HG03135 (cell line): ENCODE results near the gene GOLGA7B.
"Not testable (repeated sequence)": the region's sequence is repeated elsewhere in the genome, so short reads cannot be mapped to it uniquely, and the experiment has no call there.

ENCODE experiments used
- ATAC-seq: cut with Tn5 transposase; IDR thresholded peaks from one replicate; pipeline ENCODE4 v1.9.1; 2021; ENCODE audit warnings: mild to moderate bottlenecking, moderate library complexity; ENCODE audit not compliant: unreplicated experiment

The GOLGA7B gene

GRCh38 chr10:97830064-97830463 lies 19.6 kb upstream of the GOLGA7B start:
- no peak for ATAC-seq

DNA sequence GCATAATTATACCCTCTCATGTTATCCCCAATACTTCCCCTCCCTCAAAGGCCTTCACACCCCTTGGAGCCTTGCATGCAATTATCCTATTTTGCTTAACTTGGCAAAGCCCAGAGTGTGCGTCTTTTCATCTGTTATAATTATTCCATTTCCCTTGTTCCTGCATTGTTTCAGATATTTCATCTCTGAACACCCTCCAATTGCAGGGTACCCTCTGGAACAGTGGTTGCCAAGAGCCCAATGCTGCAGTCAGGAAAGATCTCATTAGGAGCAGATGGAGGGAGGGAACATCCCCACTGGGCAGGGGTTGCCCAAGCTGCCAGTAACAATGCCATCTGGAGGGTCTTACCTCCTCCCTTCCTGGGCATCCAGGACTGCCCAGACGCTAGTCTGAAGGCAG lies 18.4 kb upstream of the GOLGA7B start:
- no peak for ATAC-seq

DNA sequence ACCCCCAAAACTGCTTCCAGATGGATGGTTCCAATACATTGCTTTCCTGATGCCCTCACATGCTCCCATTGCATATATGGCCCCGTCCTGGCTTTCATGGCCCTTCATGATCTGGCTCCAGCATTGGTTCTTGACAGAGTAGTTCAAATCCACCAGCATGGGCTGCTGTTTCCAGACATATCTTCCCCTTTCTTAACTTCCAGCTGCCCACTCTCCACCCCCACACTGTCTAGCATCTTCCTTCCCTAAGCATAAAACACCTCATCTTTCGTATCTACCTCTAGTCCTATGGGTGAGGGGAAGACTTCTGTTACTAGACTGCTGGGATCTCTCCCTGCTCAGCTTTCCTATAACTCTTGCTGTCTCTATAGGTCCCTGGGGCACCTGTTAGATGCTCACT lies 13.2 kb upstream of the GOLGA7B start:
- ATAC-seq, result no peak

- no peak for ATAC-seq
Observed at GRCh38 chr10:97838091-97838490, 11.6 kb upstream of the GOLGA7B start.

DNA sequence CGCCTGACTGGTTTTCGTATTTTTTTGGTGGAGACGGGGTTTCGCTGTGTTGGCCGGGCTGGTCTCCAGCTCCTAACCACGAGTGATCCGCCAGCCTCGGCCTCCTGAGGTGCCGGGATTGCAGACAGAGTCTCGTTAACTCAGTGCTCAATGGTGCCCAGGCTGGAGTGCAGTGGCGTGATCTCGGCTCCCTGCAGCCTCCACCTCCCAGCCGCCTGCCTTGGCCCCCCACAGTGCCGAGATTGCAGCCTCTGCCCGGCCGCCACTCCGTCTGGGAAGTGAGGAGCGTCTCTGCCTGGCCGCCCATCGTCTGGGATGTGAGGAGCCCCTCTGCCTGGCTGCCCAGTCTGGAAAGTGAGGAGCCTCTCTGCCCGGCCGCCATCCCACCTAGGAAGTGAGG lies 8.5 kb upstream of the GOLGA7B start:
- not testable (repeated sequence) for ATAC-seq

DNA sequence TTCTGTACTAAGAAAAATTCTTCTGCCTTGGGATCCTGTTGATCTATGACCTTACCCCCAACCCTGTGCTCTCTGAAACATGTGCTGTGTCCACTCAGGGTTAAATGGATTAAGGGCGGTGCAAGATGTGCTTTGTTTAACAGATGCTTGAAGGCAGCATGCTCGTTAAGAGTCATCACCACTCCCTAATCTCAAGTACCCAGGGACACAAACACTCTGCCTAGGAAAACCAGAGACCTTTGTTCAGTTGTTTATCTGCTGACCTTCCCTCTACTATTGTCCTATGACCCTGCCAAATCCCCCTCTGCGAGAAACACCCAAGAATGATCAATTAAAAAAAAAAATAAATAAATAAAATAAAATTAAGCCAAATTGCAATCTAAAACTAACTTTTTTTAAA lies 7.5 kb upstream of the GOLGA7B start:
- not testable (repeated sequence) for ATAC-seq

- no peak for ATAC-seq
Observed at GRCh38 chr10:97842656-97843280, 6.9 kb upstream of the GOLGA7B start.

- ATAC-seq, result no peak
Observed at GRCh38 chr10:97843281-97843671, 6.4 kb upstream of the GOLGA7B start.

GRCh38 chr10:97843972-97844371 lies 5.7 kb upstream of the GOLGA7B start:
- ATAC-seq, result not testable (repeated sequence)

DNA sequence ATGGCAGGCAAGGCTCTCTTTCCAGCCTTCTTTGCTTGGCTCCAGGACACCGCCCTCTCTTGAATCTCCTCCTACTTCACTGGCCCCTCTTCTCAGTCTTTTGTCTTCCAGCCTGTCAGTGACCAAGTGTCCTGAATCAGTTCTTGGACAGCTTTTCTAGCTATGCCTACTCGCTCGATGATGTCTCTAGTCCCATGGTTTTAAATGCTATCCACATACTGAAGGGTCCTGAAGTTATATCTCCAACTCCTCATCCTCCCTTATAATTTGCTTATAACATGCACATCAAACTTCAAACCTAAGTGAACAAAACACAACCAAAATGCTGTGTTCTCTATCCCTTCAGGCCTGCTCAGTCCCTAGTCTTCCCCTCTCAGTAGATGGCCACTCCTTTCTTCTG lies 5.0 kb upstream of the GOLGA7B start:
- no peak for ATAC-seq

DNA sequence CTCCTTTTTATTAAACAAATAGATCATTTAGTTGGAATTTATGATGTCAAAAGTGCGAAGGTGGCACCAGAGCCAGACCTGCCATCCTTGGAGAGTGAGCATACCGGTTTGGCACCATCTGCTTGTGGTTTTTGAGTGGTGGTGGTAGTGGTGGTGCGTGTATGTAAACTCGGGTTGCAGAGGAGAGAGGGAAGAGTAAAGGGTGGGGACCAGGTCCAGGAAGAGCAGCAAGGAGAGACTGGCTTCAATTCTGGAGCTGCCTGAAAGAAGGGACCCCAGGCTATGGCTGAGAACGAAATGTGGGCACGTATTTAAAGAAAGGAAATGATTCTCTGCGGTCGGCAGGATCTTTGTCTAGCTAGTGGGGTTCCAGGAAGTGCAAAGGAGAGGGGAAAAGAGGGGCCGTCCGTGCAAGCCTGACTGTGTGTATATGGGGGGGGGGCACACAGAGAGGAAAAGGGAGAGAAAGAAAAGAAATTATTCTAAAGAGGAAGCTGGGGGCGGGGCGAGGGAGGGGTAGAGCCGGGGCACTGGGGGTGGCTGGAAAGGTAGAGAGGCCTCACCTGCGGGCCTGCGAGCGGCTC lies 448 bp upstream of the GOLGA7B start:
- ATAC-seq, result peak; percentile 32

DNA sequence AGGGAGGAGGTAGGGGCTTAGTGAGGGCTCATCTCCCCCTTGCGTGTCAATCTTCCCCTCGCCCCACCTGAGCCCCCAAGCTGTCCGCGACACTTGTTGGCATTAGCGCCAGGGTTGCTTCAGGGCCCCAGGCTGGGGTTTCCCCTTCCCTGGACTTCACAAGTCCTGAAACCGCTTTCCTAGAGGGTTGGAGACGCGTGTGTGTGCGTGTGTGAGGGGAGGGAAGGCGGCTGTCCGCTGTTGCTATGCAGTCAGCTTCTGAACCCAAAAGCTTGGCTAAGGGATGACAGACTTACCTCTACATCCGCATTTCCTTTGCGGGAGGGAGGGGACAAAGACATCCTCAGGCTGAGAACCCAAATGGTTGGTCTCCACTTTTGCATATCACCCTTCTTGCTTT lies 803 bp downstream of the GOLGA7B start:
- no peak for ATAC-seq

DNA sequence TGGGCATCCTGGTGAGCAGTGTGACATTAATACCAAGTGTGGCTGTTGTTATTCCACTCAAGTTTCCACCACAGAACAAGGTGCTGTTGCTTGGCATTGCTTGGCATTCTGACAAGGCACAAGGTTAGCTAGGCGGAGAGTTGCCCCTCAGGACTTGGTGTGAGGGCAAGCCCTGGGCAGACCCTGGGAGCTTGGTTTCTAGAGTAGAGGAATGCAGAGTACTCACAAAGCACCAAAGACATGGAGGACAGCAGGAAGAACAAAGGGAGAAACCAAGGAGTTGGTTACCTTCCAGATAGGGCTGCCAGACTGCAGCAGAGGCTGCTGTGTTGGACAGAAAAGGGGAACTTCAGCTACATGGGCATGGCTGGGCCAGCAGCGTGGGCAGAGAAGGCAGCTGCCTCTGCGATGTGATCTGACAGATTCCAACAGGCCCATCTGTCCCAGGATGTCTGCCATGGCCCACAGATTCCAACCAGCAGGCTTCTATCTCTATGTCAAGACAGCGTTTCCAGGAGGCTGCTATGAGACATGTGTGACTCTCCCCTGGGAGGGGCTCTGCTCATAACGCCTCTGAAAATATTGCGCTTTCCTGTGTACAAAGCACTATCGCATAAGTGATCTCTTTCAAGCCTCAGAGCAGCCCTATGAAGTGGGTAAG lies 1.8 kb downstream of the GOLGA7B start:
- no peak for ATAC-seq

GRCh38 chr10:97852277-97852676 lies 2.6 kb downstream of the GOLGA7B start:
- no peak for ATAC-seq

DNA sequence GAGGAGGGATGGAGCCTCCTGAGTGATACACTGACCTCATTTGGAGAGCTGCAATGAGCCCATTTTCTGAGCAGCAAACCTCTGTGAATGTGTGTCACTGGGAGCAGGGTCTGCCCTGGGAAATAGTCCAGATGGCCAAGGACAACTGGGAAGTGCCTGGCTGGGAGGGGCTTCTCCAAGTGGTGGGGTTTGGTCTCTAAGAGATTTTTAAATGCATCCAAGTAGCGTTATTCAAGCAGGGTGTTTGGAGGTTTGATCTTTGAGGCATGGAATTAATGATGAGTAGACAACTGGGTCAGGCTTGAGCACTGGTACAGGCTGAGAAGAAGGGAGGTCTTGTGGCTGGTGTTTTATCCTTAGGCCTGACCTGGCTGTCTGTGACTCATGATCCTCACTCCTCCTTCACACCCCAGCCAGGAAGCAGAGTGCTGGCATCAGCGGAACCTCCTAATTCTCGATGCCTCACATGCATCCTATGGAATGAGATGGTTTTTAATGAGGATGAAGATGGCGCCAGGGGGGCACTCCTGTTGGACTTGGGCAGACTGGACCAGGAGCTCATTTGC lies 3.3 kb downstream of the GOLGA7B start:
- ATAC-seq, result no peak

- no peak for ATAC-seq
Observed at GRCh38 chr10:97854743-97855142, 5.1 kb downstream of the GOLGA7B start.

DNA sequence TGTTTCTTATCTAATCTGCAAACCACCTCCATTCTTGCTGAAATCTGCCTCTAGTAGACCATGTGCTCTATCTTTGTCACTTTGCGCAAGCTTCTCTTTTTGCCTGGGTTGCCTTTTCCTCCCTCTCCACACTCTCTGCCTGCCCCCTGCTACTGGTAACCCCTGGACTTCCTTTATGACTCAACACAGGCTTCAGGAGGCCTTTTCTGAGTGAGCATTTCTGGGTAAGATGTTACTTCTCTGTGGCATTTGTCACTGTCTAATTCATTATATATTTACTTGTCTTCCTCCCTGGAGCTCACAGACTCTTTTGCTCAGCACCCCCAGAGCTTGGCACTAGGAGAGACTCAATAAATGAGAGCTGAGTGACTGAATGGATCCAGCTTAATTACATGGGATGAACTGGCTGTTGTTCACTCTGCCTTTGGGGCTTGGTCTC lies 8.4 kb downstream of the GOLGA7B start:
- ATAC-seq, result no peak

GRCh38 chr10:97861097-97861750 lies 11.6 kb downstream of the GOLGA7B start:
- no peak for ATAC-seq

DNA sequence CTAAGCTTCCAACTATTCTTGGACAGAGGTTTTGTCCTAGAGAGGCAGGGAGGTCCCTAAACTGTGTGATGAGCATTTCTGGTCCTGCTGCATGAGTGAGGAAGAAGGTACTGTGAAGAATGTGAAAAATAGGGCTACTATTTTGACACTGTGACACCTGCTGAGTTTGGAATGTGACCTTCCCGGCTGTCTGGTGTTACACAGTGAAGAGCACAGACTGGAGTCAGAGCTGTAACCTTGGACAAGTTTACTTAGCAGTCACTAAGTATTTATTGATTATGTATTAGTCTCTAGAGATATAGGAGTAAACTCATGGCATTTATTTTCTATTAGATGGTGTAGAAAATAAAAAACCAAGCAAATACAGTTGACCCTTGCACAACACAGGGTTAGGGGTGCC lies 12.3 kb downstream of the GOLGA7B start:
- no peak for ATAC-seq

GRCh38 chr10:97863808-97864207 lies 14.2 kb downstream of the GOLGA7B start:
- no peak for ATAC-seq

DNA sequence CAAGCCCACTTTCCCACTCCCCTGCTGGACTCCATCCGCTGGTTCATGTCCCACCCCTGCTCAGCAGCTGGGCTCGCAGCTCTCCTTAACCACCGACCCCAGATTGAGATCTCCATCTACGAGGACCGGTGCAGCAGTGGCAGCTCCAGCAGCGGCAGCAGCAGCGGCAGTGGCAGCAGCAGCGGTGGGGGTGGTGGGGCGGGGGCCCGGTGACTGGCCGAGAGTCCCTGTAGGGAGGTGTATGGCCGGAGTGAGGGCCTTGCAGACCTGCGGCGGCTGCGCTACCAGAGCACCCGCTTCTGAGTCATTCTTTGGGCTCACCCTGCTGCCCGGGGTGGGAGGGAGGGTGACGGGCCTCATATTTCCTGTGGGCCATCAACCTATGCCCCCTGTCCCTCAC lies 15.8 kb downstream of the GOLGA7B start:
- no peak for ATAC-seq
